ENCODE results near the gene KCNK17. TPM values are rescaled to one million over a fixed set of nuclear protein-coding genes. Genes with fewer than 3 reads are reported as not detected.

Gene KCNK17
- polyA plus RNA-seq, 1 donor, result not detected

- no peak for DNase-seq
Measured at GRCh38 chr6:39338397-39338796, 24.2 kb upstream of the KCNK17 start.

- DNase-seq, result no peak
Measured at GRCh38 chr6:39335780-39336545, 21.7 kb upstream of the KCNK17 start.

GRCh38 chr6:39333644-39334438 lies 19.6 kb upstream of the KCNK17 start:
- DNase-seq, result no peak

- no peak for DNase-seq
Measured at GRCh38 chr6:39330476-39330875, 16.3 kb upstream of the KCNK17 start.

- DNase-seq, result no peak
Measured at GRCh38 chr6:39330057-39330456, 15.8 kb upstream of the KCNK17 start.

GRCh38 chr6:39328066-39328465 lies 13.8 kb upstream of the KCNK17 start:
- DNase-seq, result no peak

GRCh38 chr6:39327507-39327906 lies 13.3 kb upstream of the KCNK17 start:
- no peak for DNase-seq

GRCh38 chr6:39322306-39322850 lies 8.2 kb upstream of the KCNK17 start, which contains the start of gene KCNK16:
KCNK16 (minus strand) TSS chr6:39322702; CDS start chr6:39322540, 162 bp downstream.
- DNase-seq, result no peak

GRCh38 chr6:39321761-39322160 lies 7.5 kb upstream of the KCNK17 start:
- DNase-seq, result no peak

GRCh38 chr6:39320363-39320984 lies 6.3 kb upstream of the KCNK17 start:
- DNase-seq, result no peak

- DNase-seq, result no peak
Measured at GRCh38 chr6:39319621-39320362, 5.6 kb upstream of the KCNK17 start.

GRCh38 chr6:39317256-39317655 lies 3.0 kb upstream of the KCNK17 start:
- no peak for DNase-seq

GRCh38 chr6:39313526-39314272 lies 520 bp downstream of the KCNK17 start:
- no peak for DNase-seq

GRCh38 chr6:39312912-39313525 lies 1.2 kb downstream of the KCNK17 start:
- no peak for DNase-seq

- DNase-seq, result no peak
Measured at GRCh38 chr6:39310542-39310941, 3.7 kb downstream of the KCNK17 start.

GRCh38 chr6:39309942-39310531 lies 4.2 kb downstream of the KCNK17 start:
- DNase-seq, result peak; percentile 55

- no peak for DNase-seq
Measured at GRCh38 chr6:39307462-39307861, 6.8 kb downstream of the KCNK17 start.

GRCh38 chr6:39304951-39305350 lies 9.3 kb downstream of the KCNK17 start:
- no peak for DNase-seq

GRCh38 chr6:39303425-39304153 lies 10.6 kb downstream of the KCNK17 start:
- DNase-seq, result no peak

All from left kidney (tissue), 2 donors.